DND-41 (cell line): ENCODE data around the gene ST3GAL6.
"Not testable (repeated sequence)": the region's sequence is repeated elsewhere in the genome, so short reads cannot be mapped to it uniquely, and the experiment has no call there.

Experiments
- ATAC-seq: fragments of 200-7000 bp; cut with Tn5 transposase; 3 replicates; pipeline ENCODE4 v1.9.1; 2021; ENCODE audit warnings: low read depth; ENCODE audit not compliant: insufficient read depth
- DNase-seq: peaks from one replicate; pipeline ENCODE4 v3.0.0-alpha.2; 2020
- H2AFZ ChIP-seq: 2 replicates; pipeline ENCODE4 v1.6.0; 2012; ENCODE audit warnings: low read depth, low read length
- H3K27ac ChIP-seq: 2 replicates; pipeline ENCODE4 v1.5.1; 2012; ENCODE audit warnings: low read length, inconsistent platforms
- H3K27me3 ChIP-seq: fragments of 200-600 bp; sonication (generic); 2 replicates; pipeline ENCODE4 v1.6.0; 2012; ENCODE audit warnings: low read length, mild to moderate bottlenecking, inconsistent platforms; ENCODE audit not compliant: insufficient read depth, poor library complexity
- H3K36me3 ChIP-seq: 2 replicates; pipeline ENCODE4 v1.5.1; 2012; ENCODE audit warnings: low read length, inconsistent platforms; ENCODE audit not compliant: insufficient read depth
- H3K4me1 ChIP-seq: 2 replicates; pipeline ENCODE4 v1.5.1; 2012; ENCODE audit warnings: mild to moderate bottlenecking, low read length; ENCODE audit not compliant: insufficient read depth
- H3K4me2 ChIP-seq: 2 replicates; pipeline ENCODE4 v1.6.0; 2012; ENCODE audit warnings: mild to moderate bottlenecking, moderate library complexity, low read length, inconsistent platforms; ENCODE audit not compliant: insufficient read depth
- H3K4me3 ChIP-seq, 2 experiments: fragments of 200-600 bp in 1 of 2; shearing (Covaris generic) in 1 of 2; 2 replicates each; pipeline ENCODE4 v1.5.1; 2012 to 2016; ENCODE audit warnings: inconsistent platforms in 2 of 2, low read length in 2 of 2, mild to moderate bottlenecking in 2 of 2, low read depth in 1 of 2, moderate library complexity in 1 of 2
- H3K79me2 ChIP-seq: 2 replicates; pipeline ENCODE4 v1.6.0; 2012; ENCODE audit warnings: low read length, inconsistent platforms; ENCODE audit not compliant: insufficient read depth
- H3K9ac ChIP-seq: 2 replicates; pipeline ENCODE4 v1.6.0; 2012; ENCODE audit warnings: low read depth, mild to moderate bottlenecking, inconsistent platforms, low read length, moderate library complexity
- H3K9me3 ChIP-seq: 2 replicates; pipeline ENCODE4 v1.5.1; 2012; ENCODE audit warnings: low read length, moderate library complexity, mild to moderate bottlenecking, inconsistent platforms; ENCODE audit not compliant: insufficient read depth, severe bottlenecking
- H4K20me1 ChIP-seq: 2 replicates; pipeline ENCODE4 v1.6.0; 2012; ENCODE audit warnings: low read length; ENCODE audit not compliant: insufficient read depth
- EZH2 ChIP-seq: IDR thresholded peaks from 3 replicates; pipeline ENCODE4 v1.6.1; 2012; ENCODE audit warnings: borderline replicate concordance, low read depth, mild to moderate bottlenecking, moderate library complexity, low read length, inconsistent platforms; ENCODE audit not compliant: severe bottlenecking
- TF ChIP-seq, protein P1 (sequence below): IDR thresholded peaks from 2 replicates; pipeline ENCODE4 v1.5.1; 2012; ENCODE audit warnings: borderline replicate concordance, low read length, moderate library complexity, mild to moderate bottlenecking; ENCODE audit not compliant: poor library complexity, severe bottlenecking; ENCODE audit errors: extremely low read depth

The ST3GAL6 gene

DNA sequence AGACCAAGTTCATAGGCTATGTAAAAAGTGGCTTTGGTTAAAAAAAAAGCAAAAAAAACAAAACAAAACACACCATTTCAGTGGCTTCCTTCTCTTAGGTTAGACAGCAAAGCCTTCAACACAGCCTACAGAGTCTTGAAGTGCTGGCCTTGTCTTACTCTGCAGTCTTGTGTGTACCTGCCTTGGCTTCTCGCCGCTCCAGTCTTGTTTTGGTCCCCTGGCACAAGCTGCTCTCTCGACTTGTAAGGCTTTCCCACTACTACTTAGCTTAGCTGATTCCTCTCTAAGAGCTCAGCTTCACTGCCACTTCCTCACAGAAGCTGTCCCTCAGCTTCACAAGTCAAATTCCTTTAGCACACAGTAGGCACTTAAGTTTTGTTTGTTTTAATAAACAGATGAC lies 63.0 kb downstream of the ST3GAL6 start:
- H3K9ac ChIP-seq, result no peak overlapping the region
- ATAC-seq, result no peak
- no peak for TF ChIP-seq EZH2
- TF ChIP-seq, protein P1, sequence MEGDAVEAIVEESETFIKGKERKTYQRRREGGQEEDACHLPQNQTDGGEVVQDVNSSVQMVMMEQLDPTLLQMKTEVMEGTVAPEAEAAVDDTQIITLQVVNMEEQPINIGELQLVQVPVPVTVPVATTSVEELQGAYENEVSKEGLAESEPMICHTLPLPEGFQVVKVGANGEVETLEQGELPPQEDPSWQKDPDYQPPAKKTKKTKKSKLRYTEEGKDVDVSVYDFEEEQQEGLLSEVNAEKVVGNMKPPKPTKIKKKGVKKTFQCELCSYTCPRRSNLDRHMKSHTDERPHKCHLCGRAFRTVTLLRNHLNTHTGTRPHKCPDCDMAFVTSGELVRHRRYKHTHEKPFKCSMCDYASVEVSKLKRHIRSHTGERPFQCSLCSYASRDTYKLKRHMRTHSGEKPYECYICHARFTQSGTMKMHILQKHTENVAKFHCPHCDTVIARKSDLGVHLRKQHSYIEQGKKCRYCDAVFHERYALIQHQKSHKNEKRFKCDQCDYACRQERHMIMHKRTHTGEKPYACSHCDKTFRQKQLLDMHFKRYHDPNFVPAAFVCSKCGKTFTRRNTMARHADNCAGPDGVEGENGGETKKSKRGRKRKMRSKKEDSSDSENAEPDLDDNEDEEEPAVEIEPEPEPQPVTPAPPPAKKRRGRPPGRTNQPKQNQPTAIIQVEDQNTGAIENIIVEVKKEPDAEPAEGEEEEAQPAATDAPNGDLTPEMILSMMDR, result no peak
- H4K20me1 ChIP-seq, result no peaks in the 10 kb centered on the region
- H3K4me1 ChIP-seq, result no peaks in the 10 kb centered on the region
- H3K9me3 ChIP-seq, result no peaks in the 10 kb centered on the region
- H3K36me3 ChIP-seq, result no peaks in the 10 kb centered on the region; the same call in 1 of the 2 replicates
- no peak for DNase-seq
- no peak overlapping the region for H3K27ac ChIP-seq
- no peak overlapping the region for H2AFZ ChIP-seq
- H3K79me2 ChIP-seq, result no peaks in the 10 kb centered on the region
- no peak overlapping the region for H3K4me2 ChIP-seq
- H3K4me3 ChIP-seq, result no peak overlapping the region
- no peaks in the 10 kb centered on the region for H3K27me3 ChIP-seq

DNA sequence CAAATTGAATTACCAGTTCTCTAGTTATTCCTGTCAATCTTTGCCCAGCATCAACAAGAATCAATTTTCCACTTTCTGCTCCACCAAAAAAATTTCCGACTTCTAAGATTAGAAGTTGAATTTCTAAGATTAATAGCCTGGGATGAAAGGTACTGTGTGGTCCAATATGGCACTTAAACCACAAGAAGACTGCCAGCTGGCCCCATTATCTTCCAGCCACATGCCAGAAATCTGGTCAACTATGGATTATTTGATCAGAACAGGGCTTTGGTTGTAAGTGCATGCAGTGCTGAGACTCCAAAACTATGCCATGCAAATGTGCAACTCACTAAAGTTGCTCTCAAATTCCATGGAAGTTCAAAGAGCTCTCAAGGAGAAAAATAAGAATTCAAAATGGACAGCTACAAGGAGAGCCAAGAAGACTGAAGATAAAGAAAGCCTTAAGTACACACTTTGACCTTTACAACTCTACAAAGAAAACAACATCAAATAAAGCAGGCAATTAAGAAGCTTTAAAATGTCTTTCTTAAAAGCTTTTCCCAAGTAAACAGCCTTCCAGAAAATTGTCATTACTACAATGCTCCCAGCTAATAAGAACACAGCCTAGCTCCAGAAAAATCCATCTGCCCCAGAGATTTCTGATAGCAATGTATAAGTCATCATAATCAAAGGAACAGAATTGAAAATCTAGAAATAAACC lies 64.2 kb downstream of the ST3GAL6 start:
- H3K4me2 ChIP-seq, result no peak overlapping the region
- ATAC-seq, result no peak

DNA sequence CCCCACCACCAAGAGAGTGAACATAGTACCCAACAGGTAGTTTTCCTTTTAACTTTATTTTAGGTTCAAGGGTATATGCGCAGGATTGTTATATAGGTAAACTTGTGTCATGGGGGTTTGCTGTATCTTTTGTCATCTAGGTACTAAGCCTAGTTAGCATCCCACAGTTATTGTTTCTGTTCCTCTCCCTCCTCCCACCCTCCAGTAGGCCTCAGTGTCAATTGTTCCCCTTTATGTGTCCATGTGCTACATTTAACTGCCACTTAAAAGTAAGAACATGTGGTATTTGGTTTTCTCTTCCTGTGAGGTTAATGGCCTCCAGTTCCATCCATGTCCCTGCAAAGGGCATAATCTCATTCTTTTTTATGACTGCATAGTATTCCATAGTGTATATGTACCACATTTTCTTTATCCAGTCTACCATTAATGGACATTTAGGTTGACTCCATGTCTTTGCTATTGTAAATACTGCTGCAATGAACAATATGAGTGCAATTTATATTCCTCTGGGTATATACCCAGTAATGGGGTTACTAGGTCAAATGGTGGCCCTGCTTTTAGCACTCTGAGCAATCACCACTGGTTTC lies 66.2 kb downstream of the ST3GAL6 start:
- Histone ChIP-seq H3K79me2 (no peaks in the 10 kb centered on the region), H4K20me1 (no peaks in the 10 kb centered on the region), H3K4me3 (no peak overlapping the region), H3K4me1 (no peaks in the 10 kb centered on the region), H3K9me3 (no peaks in the 10 kb centered on the region), H3K9ac (no peak overlapping the region), H2AFZ (no peak overlapping the region), H3K4me2 (no peak overlapping the region), H3K27ac (no peak overlapping the region), H3K27me3 (no peaks in the 10 kb centered on the region), H3K36me3 (no peaks in the 10 kb centered on the region)
- TF ChIP-seq, protein P1, result no peak
- TF ChIP-seq EZH2, result no peak
- no peak for DNase-seq
- peak; percentile 29; the same call in 1 of the 3 replicates for ATAC-seq

More for the DNA sequence above, 64.2 kb downstream of the ST3GAL6 start:
- Histone ChIP-seq H3K79me2 (no peaks in the 10 kb centered on the region), H3K36me3 (no peaks in the 10 kb centered on the region), H3K27me3 (no peaks in the 10 kb centered on the region), H3K4me1 (no peaks in the 10 kb centered on the region), H2AFZ (no peak overlapping the region), H4K20me1 (no peaks in the 10 kb centered on the region), H3K4me3 (no peak overlapping the region), H3K9ac (no peak overlapping the region), H3K27ac (no peak overlapping the region), H3K9me3 (no peaks in the 10 kb centered on the region)
- TF ChIP-seq EZH2, result no peak
- TF ChIP-seq, protein P1, result no peak
- no peak for DNase-seq

DNA sequence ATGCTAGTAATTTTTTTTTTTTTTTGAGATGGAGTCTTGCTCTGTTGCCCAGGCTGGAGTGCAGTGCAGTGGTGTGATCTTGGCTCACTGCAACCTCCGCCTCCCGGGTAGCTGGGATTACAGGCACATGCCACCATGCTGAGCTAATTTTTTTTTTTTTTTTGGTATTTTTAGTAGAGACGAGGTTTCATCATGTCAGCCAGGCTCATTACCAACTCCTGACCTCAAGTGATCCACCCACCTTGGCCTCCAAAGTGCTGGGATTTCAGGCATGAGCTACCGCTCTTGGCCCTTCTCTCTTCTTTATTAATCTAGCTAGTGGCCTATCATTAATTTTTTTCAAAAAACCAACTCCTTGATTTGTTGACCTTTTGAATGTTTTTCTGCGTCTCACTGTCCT lies 67.9 kb downstream of the ST3GAL6 start:
- not testable (repeated sequence) for H3K36me3 ChIP-seq, H3K4me3 ChIP-seq, DNase-seq, H3K9ac ChIP-seq, H4K20me1 ChIP-seq, H3K4me2 ChIP-seq, H3K79me2 ChIP-seq, H3K27me3 ChIP-seq, ATAC-seq, H3K4me1 ChIP-seq, H2AFZ ChIP-seq, H3K27ac ChIP-seq, H3K9me3 ChIP-seq
